ENCODE measurements around the gene HMGB1.

DNA sequence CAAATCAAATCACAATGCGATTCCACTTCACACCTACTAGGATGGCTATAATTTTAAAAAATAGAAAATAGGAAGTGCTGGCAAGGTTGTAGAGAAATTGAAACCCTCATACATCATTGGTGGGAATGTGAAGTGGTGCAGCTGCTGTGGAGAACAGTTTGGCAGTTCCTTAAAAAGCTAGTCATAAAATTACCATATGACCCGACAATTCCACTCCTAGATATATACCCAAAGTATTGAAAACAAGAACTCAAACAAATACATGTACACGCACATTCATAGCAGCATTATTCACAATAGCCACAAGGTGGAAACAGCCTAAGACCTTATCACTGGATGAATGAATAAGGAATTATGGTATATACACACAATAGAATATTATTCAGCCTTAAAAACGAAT is 12.0 kb downstream of the HMGB1 start:
- TF ChIP-seq, protein P1, sequence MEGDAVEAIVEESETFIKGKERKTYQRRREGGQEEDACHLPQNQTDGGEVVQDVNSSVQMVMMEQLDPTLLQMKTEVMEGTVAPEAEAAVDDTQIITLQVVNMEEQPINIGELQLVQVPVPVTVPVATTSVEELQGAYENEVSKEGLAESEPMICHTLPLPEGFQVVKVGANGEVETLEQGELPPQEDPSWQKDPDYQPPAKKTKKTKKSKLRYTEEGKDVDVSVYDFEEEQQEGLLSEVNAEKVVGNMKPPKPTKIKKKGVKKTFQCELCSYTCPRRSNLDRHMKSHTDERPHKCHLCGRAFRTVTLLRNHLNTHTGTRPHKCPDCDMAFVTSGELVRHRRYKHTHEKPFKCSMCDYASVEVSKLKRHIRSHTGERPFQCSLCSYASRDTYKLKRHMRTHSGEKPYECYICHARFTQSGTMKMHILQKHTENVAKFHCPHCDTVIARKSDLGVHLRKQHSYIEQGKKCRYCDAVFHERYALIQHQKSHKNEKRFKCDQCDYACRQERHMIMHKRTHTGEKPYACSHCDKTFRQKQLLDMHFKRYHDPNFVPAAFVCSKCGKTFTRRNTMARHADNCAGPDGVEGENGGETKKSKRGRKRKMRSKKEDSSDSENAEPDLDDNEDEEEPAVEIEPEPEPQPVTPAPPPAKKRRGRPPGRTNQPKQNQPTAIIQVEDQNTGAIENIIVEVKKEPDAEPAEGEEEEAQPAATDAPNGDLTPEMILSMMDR (IDR thresholded peaks at IDR 0.05), result no peak
- TF ChIP-seq POLR2A (IDR thresholded peaks at IDR 0.05), result no peak

Data from uterus (tissue), 2 donors.